Sciatic nerve (tissue), 2 donors: ENCODE measurements around the gene GPC6. TPM values are rescaled to one million over a fixed set of nuclear protein-coding genes. Genes with fewer than 3 reads are reported as not detected.

Experiments
- ATAC-seq: fragments of 200-7000 bp; cut with Tn5 transposase; one replicate; pipeline ENCODE4 v1.9.1; 2020; ENCODE audit warnings: mild to moderate bottlenecking, moderate library complexity
- DNase-seq: peaks from one replicate; pipeline ENCODE4 v3.0.0-alpha.2; 2020; ENCODE audit warnings: low spot score
- intact Hi-C: fragments of 100-400 bp; cut with DNase I; formaldehyde crosslinking; loops from one replicate; pipeline ENCODE4 v1.14.2; 2022
- total RNA-seq: library from RNA; stranded (reverse); fragmentation: NEBNext Ultra II Directional; extraction: Animal tissue kit (Norgen Biotek cat#: 25700); gene quantifications from one replicate; pipeline ENCODE4 v1.2.1, GENCODE V29; 2021
- donor health status: DM: no; HTN: no; CAD: no.
- donor health status: DM: no; HTN: no; CAD: no.

GPC6 gene
- total RNA-seq, 1 donor from 2014 or later = 37.8 TPM

- DNase-seq (no peak), ATAC-seq (no peak)
- intact Hi-C loops = no loop called here
Measured at GRCh38 chr13:94455414-94455813, 1228.8 kb downstream of the GPC6 start.
